Endothelial cell of umbilical vein (primary cell): Measurements from ENCODE around the gene EDAR. TPM values are rescaled to one million over a fixed set of nuclear protein-coding genes. Genes with fewer than 3 reads are reported as not detected.

Source experiments
- BruUV-seq: library from RNA; stranded (reverse); fragments of 400-500 nt; replicated peaks from 2 replicates; lab custom pipeline; 2021; lab: Mats Ljungman, UMichigan
- CTCF ChIA-PET: fragments of 300-600, 350-600 bp; sonication (Branson Sonifier 250); formaldehyde crosslinking; loops from one replicate; lab custom pipeline; 2021; ENCODE audit warnings: antibody characterized with exemption, inconsistent platforms; lab: Charles Lee
- POLR2A ChIA-PET: fragments of 300-600, 350-600 bp; sonication (Branson Sonifier 250); formaldehyde crosslinking; loops from one replicate; lab custom pipeline; 2021; ENCODE audit warnings: antibody characterized with exemption, inconsistent platforms; lab: Charles Lee
- DNase-seq: peaks from one replicate; pipeline ENCODE4 v3.0.0-alpha.2; 2011; ENCODE audit warnings: low read depth, low spot score
- FAIRE-seq: peaks from 2 replicates; lab custom pipeline; 2011; peaks lifted over from hg19 to GRCh38; lab: Jason Lieb, UNC
- H2AFZ ChIP-seq: 2 replicates; pipeline ENCODE4 v1.6.0; 2012; ENCODE audit warnings: low read depth, low read length, control low read depth, inconsistent platforms
- H3K27ac ChIP-seq: 2 replicates; pipeline ENCODE4 v1.5.1; 2011; ENCODE audit warnings: low read depth, mild to moderate bottlenecking, control low read depth, low read length, moderate library complexity; ENCODE audit not compliant: insufficient read depth
- H3K27me3 ChIP-seq, 2 experiments: 2 replicates each; pipeline versions ENCODE4 v1.6.0 to v1.6.1; 2011; ENCODE audit warnings: low read length in 2 of 2, mixed read lengths in 1 of 2; ENCODE audit not compliant: control insufficient read depth in 2 of 2, insufficient read depth in 2 of 2
- H3K36me3 ChIP-seq, 2 experiments: 2 replicates in 1 of 2; 3 replicates in 1 of 2; pipeline ENCODE4 v1.5.1; 2011; ENCODE audit warnings: low read length in 2 of 2, mild to moderate bottlenecking in 1 of 2, moderate library complexity in 1 of 2; ENCODE audit not compliant: control insufficient read depth in 2 of 2, insufficient read depth in 2 of 2; ENCODE audit errors: extremely low read depth in 1 of 2
- H3K4me1 ChIP-seq: 3 replicates; pipeline ENCODE4 v1.5.1; 2011; ENCODE audit warnings: mild to moderate bottlenecking, low read length; ENCODE audit not compliant: control insufficient read depth, insufficient read depth; ENCODE audit errors: extremely low read depth
- H3K4me2 ChIP-seq: 2 replicates; pipeline ENCODE4 v1.6.1; 2011; ENCODE audit warnings: low read length, control low read depth, mixed read lengths; ENCODE audit not compliant: insufficient read depth
- H3K4me3 ChIP-seq, 3 experiments: fragments of 200-600 bp in 1 of 3; sonication (generic), shearing (Covaris generic) in 1 of 3; replicated peaks in 1 of 3; 2 replicates each; pipeline ENCODE4 v1.5.1; 2011 to 2016; ENCODE audit warnings: control low read depth in 3 of 3, low read length in 3 of 3, mild to moderate bottlenecking in 2 of 3, inconsistent platforms in 1 of 3, low read depth in 1 of 3, moderate library complexity in 1 of 3; ENCODE audit not compliant: insufficient read depth in 1 of 3
- H3K79me2 ChIP-seq: 2 replicates; pipeline ENCODE4 v1.6.0; 2012; ENCODE audit warnings: low read length, inconsistent platforms; ENCODE audit not compliant: control insufficient read depth, insufficient read depth
- H3K9ac ChIP-seq: replicated peaks from 2 replicates; pipeline ENCODE3; 2011; ENCODE audit warnings: low read length, control low read depth; ENCODE audit not compliant: insufficient read depth; ENCODE audit errors: extremely low read depth
- H3K9me1 ChIP-seq: replicated peaks from 3 replicates; pipeline ENCODE4 v1.6.0; 2011; ENCODE audit warnings: mild to moderate bottlenecking, low read length; ENCODE audit not compliant: control insufficient read depth, insufficient read depth; ENCODE audit errors: extremely low read depth
- H3K9me3 ChIP-seq: replicated peaks from 2 replicates; pipeline ENCODE4 v1.5.1; 2012; ENCODE audit warnings: low read length, inconsistent platforms; ENCODE audit not compliant: control insufficient read depth, insufficient read depth
- H4K20me1 ChIP-seq: replicated peaks from 2 replicates; pipeline ENCODE3; 2011; ENCODE audit warnings: mild to moderate bottlenecking, low read length; ENCODE audit not compliant: control insufficient read depth, insufficient read depth; ENCODE audit errors: extremely low read depth
- EZH2 ChIP-seq: IDR thresholded peaks from 2 replicates; pipeline ENCODE4 v1.6.1; 2012; ENCODE audit warnings: borderline replicate concordance, low read depth, mild to moderate bottlenecking, moderate library complexity, low read length, inconsistent platforms; ENCODE audit not compliant: severe bottlenecking
- FOS ChIP-seq: IDR thresholded peaks from 2 replicates; pipeline ENCODE4 v1.6.1; 2011; ENCODE audit warnings: mild to moderate bottlenecking, low read length, moderate library complexity, borderline replicate concordance; ENCODE audit not compliant: insufficient read depth
- POLR2AphosphoS5 ChIP-seq: IDR thresholded peaks from 2 replicates; pipeline ENCODE4 v1.6.1; 2012; ENCODE audit warnings: low read depth, mild to moderate bottlenecking, control low read depth, low read length, moderate library complexity; ENCODE audit not compliant: insufficient read depth
- dilution Hi-C: fragments of 300-500 bp; cut with MboI; formaldehyde crosslinking; loops from one replicate; pipeline ENCODE4 v1.15.0; 2019; ENCODE audit warnings: low sequenced_read_pairs; ENCODE audit not compliant: extremely low pct_ligation_motif_present
- intact Hi-C: fragments of 100-400 bp; cut with micrococcal nuclease; formaldehyde crosslinking; loops from one replicate; pipeline ENCODE4 v1.10.0; 2022
- polyA plus RNA-seq, 4 experiments: library from polyadenylated mRNA; depleted of rRNA in 3 of 4; stranded (reverse) in 3 of 4; unstranded in 1 of 4; fragments of >200 nt; gene quantifications; 2 replicates each; pipeline versions ENCODE4 v1.2.1 to v1.2.3, GENCODE V29; 2011 to 2012; ENCODE audit warnings: missing spikeins in 1 of 4
- total RNA-seq: library from RNA; stranded (reverse); gene quantifications from 2 replicates; pipeline ENCODE4 v1.2.3, GENCODE V29; 2021
- TF ChIP-seq, protein P1 (sequence below), 2 donors: IDR thresholded peaks; 1 replicate in 1 of 2; 2 replicates in 1 of 2; pipeline ENCODE4 v1.5.1; 2011; ENCODE audit warnings: low read length in 2 of 2, mild to moderate bottlenecking in 2 of 2, moderate library complexity in 2 of 2, control low read depth in 1 of 2, inconsistent platforms in 1 of 2, low read depth in 1 of 2; ENCODE audit not compliant: insufficient read depth in 1 of 2; ENCODE audit errors: extremely low read depth in 1 of 2

EDAR gene
- total and polyA plus RNA-seq, 2 donors (not counting 3 experiments of a cell fraction or from before 2014, with no cell fraction given), result not detected

DNA sequence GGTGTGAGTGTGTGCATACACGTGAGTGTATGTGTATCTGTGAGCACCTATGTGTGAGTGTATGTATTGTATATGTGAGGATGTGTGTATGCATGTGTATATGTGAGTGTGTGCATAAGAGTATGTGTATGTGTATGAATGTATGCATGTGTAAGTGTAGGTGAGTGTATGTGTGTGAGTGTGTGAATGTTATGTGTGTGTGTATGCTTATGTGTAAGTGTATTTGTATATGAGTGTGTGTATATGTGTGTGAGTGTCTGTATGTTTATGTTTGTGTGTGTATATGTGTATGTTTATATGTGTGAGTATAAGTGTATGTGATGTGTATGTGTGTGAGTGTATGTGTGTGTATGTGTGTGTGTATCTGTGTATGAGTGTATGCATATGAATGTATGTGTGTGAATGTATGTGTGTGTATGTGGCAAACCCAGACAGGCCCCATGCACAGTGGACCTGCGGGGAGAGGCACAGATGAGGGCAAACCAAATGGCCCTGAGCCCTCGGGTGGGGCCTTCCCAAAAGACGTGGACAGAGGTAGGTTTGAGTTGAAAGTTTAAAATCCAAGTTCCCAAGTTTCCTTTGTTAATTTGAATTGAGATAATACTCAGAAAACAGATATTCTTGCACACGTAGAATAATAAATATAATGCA lies 51.5 kb downstream of the EDAR start:
- dilution Hi-C loops, result no loop called here
- Histone ChIP-seq H3K9ac (no peak overlapping the region), H3K4me2 (no peak overlapping the region), H3K36me3 (no peaks in the 10 kb centered on the region), H3K4me1 (no peaks in the 10 kb centered on the region), H2AFZ (no peak overlapping the region), H3K9me1 (no peaks in the 10 kb centered on the region), H3K27ac (no peak overlapping the region), H4K20me1 (no peaks in the 10 kb centered on the region), H3K4me3 (no peak overlapping the region), H3K9me3 (no peaks in the 10 kb centered on the region), H3K79me2 (no peaks in the 10 kb centered on the region), H3K27me3 (no peaks in the 10 kb centered on the region)
- BruUV-seq, result no TSS peak
- intact Hi-C loops, result no loop called here
- ChIA-PET CTCF (no interaction called here), POLR2A (no interaction called here)
- DNase-seq (no peak), FAIRE-seq (no peak)
- TF ChIP-seq POLR2AphosphoS5, result no peak
- no peak for TF ChIP-seq EZH2

DNA sequence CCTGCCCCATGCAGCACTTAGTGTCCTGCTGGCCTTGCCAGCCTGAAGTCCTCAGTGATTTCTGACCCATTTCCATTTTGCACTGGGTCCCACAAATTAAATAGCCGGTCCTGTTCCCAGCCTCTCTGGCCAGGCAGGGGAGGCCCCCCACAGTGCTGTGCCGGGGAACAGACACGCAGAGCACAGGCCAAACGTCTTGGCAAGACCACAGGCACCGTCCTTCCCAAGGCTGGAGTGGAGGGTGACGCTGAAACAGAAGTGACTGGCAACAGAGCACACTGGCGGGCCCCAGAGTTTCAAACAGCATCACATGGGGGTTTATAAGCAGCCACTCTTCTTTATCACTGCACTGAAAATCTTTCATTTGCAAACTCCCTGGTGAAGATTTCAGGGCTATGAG lies 52.2 kb downstream of the EDAR start:
- Histone ChIP-seq H3K9ac (no peak overlapping the region), H4K20me1 (no peaks in the 10 kb centered on the region), H3K27me3 (no peaks in the 10 kb centered on the region), H3K4me2 (no peak overlapping the region), H3K9me3 (no peaks in the 10 kb centered on the region), H3K4me1 (no peaks in the 10 kb centered on the region), H3K79me2 (no peaks in the 10 kb centered on the region), H2AFZ (no peak overlapping the region), H3K27ac (no peak overlapping the region), H3K36me3 (no peaks in the 10 kb centered on the region), H3K4me3 (no peak overlapping the region), H3K9me1 (no peaks in the 10 kb centered on the region)
- DNase-seq, result no peak
- TF ChIP-seq FOS, result no peak
- no peak for TF ChIP-seq POLR2AphosphoS5
- TF ChIP-seq, protein P1, sequence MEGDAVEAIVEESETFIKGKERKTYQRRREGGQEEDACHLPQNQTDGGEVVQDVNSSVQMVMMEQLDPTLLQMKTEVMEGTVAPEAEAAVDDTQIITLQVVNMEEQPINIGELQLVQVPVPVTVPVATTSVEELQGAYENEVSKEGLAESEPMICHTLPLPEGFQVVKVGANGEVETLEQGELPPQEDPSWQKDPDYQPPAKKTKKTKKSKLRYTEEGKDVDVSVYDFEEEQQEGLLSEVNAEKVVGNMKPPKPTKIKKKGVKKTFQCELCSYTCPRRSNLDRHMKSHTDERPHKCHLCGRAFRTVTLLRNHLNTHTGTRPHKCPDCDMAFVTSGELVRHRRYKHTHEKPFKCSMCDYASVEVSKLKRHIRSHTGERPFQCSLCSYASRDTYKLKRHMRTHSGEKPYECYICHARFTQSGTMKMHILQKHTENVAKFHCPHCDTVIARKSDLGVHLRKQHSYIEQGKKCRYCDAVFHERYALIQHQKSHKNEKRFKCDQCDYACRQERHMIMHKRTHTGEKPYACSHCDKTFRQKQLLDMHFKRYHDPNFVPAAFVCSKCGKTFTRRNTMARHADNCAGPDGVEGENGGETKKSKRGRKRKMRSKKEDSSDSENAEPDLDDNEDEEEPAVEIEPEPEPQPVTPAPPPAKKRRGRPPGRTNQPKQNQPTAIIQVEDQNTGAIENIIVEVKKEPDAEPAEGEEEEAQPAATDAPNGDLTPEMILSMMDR (IDR thresholded peaks at IDR 0.05; ENCODE audit: extremely low read depth in 1 of 2, insufficient read depth in 1 of 2, low read depth in 1 of 2, low read length in 2 of 2), result no peak
- no TSS peak for BruUV-seq
- intact Hi-C loops (no loop called here), dilution Hi-C loops (no loop called here)
- POLR2A ChIA-PET, result no interaction called here
- CTCF ChIA-PET, result no interaction called here
- no peak for FAIRE-seq
